HG03342 (cell line): ENCODE results near the gene ROBO3.
A peak's percentile ranks its signal among the peaks of the same experiment; 100 is the strongest.

Experiments
- ATAC-seq: cut with Tn5 transposase; IDR thresholded peaks from one replicate; pipeline ENCODE4 v1.9.1; 2021; ENCODE audit warnings: mild to moderate bottlenecking, moderate library complexity; ENCODE audit not compliant: unreplicated experiment

ROBO3 gene

GRCh38 chr11:124865181-124865901 lies at the start of gene ROBO3:
ROBO3 (plus strand) TSS chr11:124865432; CDS start chr11:124865578, 146 bp downstream.
- ATAC-seq = no peak

DNA sequence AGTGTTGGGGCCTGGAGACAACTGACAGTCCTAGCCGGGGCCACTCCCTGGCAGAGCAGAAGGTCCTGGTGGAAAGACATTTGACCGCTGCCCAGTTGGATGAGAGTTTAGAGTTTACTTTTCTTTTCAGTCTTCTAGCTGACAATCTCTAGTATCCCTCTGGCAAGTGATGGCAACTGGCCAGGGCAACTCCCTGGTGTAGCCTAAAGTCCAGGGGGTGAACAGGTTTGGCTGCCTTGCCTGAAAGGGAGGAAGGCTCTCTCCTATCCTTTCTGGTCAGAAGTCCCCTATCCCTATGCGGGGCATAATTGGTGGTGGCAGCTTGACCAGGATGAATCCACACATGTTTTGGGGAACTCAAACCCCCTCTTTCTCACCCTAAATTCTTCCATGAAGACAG lies 48.2 kb upstream of the ROBO3 start:
- ATAC-seq = no peak

GRCh38 chr11:124821995-124822730 lies 43.1 kb upstream of the ROBO3 start:
- no peak for ATAC-seq

DNA sequence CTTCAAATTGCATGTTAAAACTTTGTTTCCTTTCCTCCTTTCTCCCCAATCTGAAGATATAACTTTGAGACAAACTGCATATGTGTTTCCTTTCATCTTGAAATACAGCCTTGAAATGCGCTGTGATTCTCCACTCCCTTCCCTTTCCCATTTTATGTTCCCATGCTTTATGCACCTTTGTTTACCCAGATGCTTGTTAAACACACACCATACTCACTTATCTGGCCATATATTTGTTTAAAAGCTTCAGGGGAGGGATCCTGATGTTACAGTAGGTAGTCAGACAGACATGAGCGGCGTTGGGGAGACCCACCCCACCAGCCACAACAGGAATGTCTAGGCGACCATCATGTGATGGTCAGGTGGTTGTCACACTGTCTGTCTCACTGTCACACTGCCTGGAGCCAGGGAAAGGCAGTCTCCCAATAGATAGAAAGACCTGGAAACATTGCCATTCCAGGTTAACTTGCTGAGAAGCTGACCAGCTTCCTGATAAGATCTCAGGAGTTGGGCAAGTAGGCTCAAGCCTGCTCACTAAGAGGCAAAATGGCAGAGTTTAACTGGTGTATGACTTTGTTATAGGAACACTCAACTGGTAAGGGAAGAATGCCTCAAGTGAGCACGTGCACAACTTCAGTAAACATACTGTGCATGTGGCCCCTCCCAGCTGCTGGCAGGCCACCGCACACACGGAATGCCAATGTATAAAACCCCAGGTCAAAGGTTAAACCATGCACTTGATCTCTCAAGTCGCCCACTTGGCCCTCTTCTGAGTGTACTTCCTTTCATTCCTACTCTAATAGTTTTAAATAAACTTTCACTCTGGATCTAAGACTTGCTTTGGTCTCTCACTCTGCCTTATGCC lies 41.5 kb upstream of the ROBO3 start:
- ATAC-seq = no peak

DNA sequence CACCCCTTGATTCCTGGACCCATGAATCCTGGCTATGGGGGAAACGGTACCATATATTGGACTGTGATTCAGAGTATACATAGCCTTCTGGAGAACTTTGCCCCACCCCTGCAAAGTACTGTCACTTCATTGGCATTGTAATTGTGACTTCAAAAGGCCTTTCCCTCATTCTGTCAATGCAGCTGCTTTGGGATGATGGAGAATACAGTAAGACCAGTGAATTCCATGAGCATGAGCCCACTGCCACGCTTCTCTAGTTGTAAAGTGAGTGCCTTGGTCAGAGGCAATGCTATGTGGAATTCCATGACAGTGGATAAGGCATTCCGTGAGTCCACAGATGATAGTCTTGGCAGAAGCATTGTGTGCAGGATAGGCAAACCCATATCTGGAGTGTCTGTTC lies 39.4 kb upstream of the ROBO3 start:
- ATAC-seq = no peak

DNA sequence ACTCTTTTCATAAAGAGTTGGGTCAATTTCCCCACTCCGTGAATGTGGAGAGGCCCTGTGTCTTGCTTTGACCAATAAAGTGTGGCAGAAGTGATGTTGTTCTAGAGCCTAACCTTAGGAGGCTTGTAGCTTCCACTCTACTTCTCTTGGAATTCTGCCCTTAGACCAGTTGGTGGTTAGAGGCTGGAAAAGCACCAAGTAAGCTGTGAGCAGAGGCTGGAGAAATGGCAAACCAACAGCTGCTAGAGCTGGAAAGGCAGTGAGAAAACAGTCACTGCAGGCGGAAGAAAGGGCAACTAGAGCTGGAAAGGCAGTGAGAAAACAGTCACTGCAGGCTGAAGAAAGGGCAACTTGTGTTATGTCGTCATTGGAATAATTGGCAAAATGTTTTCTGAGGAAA lies 35.2 kb upstream of the ROBO3 start:
- no peak for ATAC-seq

DNA sequence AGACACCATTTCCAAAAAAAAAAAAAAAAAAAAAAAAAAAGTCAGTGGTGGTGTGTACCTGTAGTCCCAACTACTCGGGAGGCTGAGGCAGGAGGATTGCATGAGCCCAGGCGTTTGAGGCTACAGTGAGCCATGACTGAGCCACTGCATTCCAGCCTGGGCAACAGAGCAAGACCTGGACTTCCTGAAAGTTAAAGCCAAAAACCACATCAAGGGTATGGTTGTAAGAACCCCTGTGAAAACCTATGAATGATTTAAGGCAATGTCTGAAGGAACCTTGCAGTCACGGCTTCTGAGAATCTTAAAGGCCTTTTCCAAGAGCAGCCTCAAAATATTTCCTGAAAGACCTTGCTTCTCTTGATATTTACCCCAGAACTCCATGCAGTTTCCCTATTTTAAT lies 34.5 kb upstream of the ROBO3 start:
- no peak for ATAC-seq

- no peak for ATAC-seq
Observed at GRCh38 chr11:124831897-124832296, 33.3 kb upstream of the ROBO3 start.

- ATAC-seq = no peak
Observed at GRCh38 chr11:124832571-124832970, 32.7 kb upstream of the ROBO3 start.

DNA sequence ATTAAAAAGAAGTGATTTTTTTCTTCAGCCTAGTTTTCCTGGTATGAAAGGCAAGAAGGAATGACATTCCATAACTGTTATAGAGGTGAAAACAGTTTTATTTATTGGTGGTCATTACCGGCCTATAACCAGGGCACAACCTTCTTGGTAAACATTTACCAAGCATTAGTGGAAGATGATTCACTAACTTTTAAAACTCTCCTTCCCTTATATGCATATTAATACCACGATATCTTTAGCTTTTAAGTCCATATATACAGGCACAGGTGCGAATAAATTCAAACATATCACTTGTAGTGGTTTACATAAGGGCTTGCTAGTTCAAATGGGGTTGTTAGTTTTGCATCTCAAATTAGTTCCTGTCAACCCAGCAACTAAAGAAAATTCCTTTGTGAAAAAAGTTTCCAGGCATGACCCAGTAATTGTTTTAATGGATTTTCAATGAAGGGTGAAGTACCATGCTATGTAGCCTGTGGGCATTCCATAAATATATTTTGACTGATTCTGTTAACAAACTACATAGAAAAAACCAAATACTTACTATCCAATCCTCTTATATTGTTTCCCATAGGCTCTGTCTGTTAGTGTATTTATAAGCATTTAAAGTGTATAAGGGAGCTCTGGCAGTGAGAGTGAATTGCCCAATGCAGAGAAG lies 30.6 kb upstream of the ROBO3 start:
- ATAC-seq = no peak

DNA sequence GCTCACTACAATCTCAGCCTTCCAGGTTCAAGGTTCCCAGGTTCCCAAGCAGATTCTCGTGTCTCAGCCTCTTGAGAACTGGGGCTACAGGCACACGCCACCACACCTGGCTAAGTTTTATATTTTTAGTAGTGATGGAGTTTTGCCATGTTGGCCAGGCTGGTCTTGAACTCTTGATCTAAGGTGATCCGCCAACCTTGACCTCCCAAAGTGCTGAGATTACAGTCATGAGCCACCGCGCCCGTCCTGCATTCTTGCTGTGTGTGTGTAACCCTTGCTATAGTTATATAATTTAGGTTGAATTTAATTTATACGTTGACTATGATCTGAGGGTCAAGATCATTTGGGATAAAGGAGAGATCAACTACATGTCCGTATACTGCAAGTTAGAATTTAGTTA lies 29.3 kb upstream of the ROBO3 start:
- no peak for ATAC-seq

GRCh38 chr11:124837491-124837856 lies 27.8 kb upstream of the ROBO3 start:
- peak; percentile 40 for ATAC-seq

GRCh38 chr11:124838805-124839127 lies 26.5 kb upstream of the ROBO3 start:
- no peak for ATAC-seq

GRCh38 chr11:124839128-124839971 lies 25.9 kb upstream of the ROBO3 start:
- ATAC-seq = no peak

GRCh38 chr11:124839972-124840621 lies 25.1 kb upstream of the ROBO3 start:
- no peak for ATAC-seq

- no peak for ATAC-seq
Observed at GRCh38 chr11:124840666-124841065, 24.6 kb upstream of the ROBO3 start.

DNA sequence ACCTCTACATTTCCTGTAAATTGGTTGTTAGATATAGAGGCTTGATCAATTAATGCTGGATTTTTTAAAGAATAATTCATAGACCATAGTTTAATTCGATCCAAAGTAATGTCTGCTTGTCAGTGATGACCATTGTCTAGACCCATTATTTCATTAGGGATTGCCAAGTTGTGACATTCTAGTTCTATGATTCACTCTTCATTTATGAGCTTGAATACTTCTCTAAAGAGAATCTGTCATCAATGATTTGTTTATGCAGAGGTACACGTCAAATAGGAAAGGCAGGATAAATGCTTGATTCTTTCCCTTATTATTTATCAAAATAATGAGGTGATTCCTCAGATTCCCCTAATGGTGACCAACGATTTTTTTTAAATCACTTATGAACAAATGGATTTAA lies 24.0 kb upstream of the ROBO3 start:
- no peak for ATAC-seq

- no peak for ATAC-seq
Observed at GRCh38 chr11:124841840-124842239, 23.4 kb upstream of the ROBO3 start.

DNA sequence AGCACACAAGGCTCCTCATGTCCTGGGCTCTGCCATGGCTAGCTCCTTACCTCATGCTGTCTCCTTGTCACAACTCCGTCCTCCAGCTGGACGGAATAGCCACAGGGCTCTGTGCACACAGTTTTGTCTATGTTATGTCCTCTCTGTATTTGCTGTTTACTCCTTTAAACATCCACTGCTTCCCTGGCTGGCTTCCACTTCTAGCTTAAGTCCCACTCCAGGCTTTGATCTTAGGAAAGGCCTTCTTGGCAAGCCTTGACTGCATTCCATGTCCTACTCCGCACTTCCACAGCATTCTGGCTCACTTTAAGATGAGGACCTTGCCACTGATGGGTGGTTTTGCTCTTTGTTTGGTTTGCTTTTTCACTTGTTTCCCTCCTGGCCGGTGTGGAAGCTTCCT lies 22.9 kb upstream of the ROBO3 start:
- no peak for ATAC-seq

- ATAC-seq = no peak
Observed at GRCh38 chr11:124843616-124843910, 21.7 kb upstream of the ROBO3 start.
